ENCODE results near the gene XAF1.
"Not testable (repeated sequence)": the region's sequence is repeated elsewhere in the genome, so short reads cannot be mapped to it uniquely, and the experiment has no call there.

The XAF1 gene

GRCh38 chr17:6753546-6753945 is 2.3 kb upstream of the XAF1 start:
- DNase-seq (ENCODE audit: low read depth in 2 of 2) = no peak

GRCh38 chr17:6755281-6755680 is 565 bp upstream of the XAF1 start:
- no peak for DNase-seq (ENCODE audit: low read depth in 2 of 2)

- no peak for DNase-seq (ENCODE audit: low read depth in 2 of 2)
Measured at GRCh38 chr17:6756425-6757031, 682 bp downstream of the XAF1 start.

GRCh38 chr17:6757747-6758146 is 1.9 kb downstream of the XAF1 start:
- DNase-seq (ENCODE audit: low read depth in 2 of 2) = no peak

- no peak for DNase-seq (ENCODE audit: low read depth in 2 of 2)
Measured at GRCh38 chr17:6761779-6762178, 5.9 kb downstream of the XAF1 start.

GRCh38 chr17:6768447-6768846 is 12.6 kb downstream of the XAF1 start:
- DNase-seq (ENCODE audit: low read depth in 2 of 2) = no peak

GRCh38 chr17:6772016-6772415 is 16.2 kb downstream of the XAF1 start:
- no peak for DNase-seq (ENCODE audit: low read depth in 2 of 2)

- DNase-seq (ENCODE audit: low read depth in 2 of 2) = not testable (repeated sequence)
Measured at GRCh38 chr17:6774906-6775305, 19.1 kb downstream of the XAF1 start.

- DNase-seq (ENCODE audit: low read depth in 2 of 2) = no peak
Measured at GRCh38 chr17:6775871-6776405, 20.1 kb downstream of the XAF1 start, which contains the start of gene FBXO39. FBXO39 (plus strand) TSS chr17:6776215; CDS start chr17:6779869, 3,654 bp downstream.

- no peak for DNase-seq (ENCODE audit: low read depth in 2 of 2)
Measured at GRCh38 chr17:6779411-6779810, 23.6 kb downstream of the XAF1 start.

GRCh38 chr17:6780001-6780400 is 24.2 kb downstream of the XAF1 start:
- DNase-seq (ENCODE audit: low read depth in 2 of 2) = no peak

GRCh38 chr17:6780886-6781285 is 25.0 kb downstream of the XAF1 start:
- DNase-seq (ENCODE audit: low read depth in 2 of 2) = no peak

- no peak for DNase-seq (ENCODE audit: low read depth in 2 of 2)
Measured at GRCh38 chr17:6782244-6782643, 26.4 kb downstream of the XAF1 start.

- DNase-seq (ENCODE audit: low read depth in 2 of 2) = no peak
Measured at GRCh38 chr17:6786618-6787017, 30.8 kb downstream of the XAF1 start.

GRCh38 chr17:6787081-6787693 is 31.3 kb downstream of the XAF1 start:
- no peak for DNase-seq (ENCODE audit: low read depth in 2 of 2)

- DNase-seq (ENCODE audit: low read depth in 2 of 2) = no peak
Measured at GRCh38 chr17:6789146-6789545, 33.3 kb downstream of the XAF1 start.

GRCh38 chr17:6793748-6794493 is 38.1 kb downstream of the XAF1 start:
- DNase-seq (ENCODE audit: low read depth in 2 of 2) = no peak

GRCh38 chr17:6796017-6796886 is 40.4 kb downstream of the XAF1 start:
- no peak for DNase-seq (ENCODE audit: low read depth in 2 of 2)

- DNase-seq (ENCODE audit: low read depth in 2 of 2) = no peak
Measured at GRCh38 chr17:6796887-6797490, 41.1 kb downstream of the XAF1 start.

- DNase-seq (ENCODE audit: low read depth in 2 of 2) = no peak
Measured at GRCh38 chr17:6797718-6798351, 42.0 kb downstream of the XAF1 start.

- DNase-seq (ENCODE audit: low read depth in 2 of 2) = no peak
Measured at GRCh38 chr17:6799738-6800137, 43.9 kb downstream of the XAF1 start.

Data from stimulated activated CD8-positive, alpha-beta memory T cell treated with anti-CD3 and anti-CD28 coated beads, Interleukin-15, amount 100 ng/mL, for 48 hours (primary cell).